Bronchial epithelial cell (primary cell): ENCODE data around the gene DOK6. TPM values are rescaled to one million over a fixed set of nuclear protein-coding genes. Genes with fewer than 3 reads are reported as not detected.

Experiments used
- DNase-seq: peaks from one replicate; pipeline ENCODE4 v3.0.0-alpha.2; 2010; ENCODE audit warnings: low read depth
- FAIRE-seq: peaks from 2 replicates; lab custom pipeline; 2011; peaks lifted over from hg19 to GRCh38; lab: Jason Lieb, UNC
- H3K27me3 ChIP-seq: 2 replicates; pipeline ENCODE4 v1.5.1; 2011; ENCODE audit warnings: low read length; ENCODE audit not compliant: control insufficient read depth, insufficient read depth
- H3K36me3 ChIP-seq: 2 replicates; pipeline ENCODE4 v1.5.1; 2011; ENCODE audit warnings: low read length; ENCODE audit not compliant: control insufficient read depth, insufficient read depth
- H3K4me3 ChIP-seq: 2 replicates; pipeline ENCODE4 v1.5.1; 2011; ENCODE audit warnings: mild to moderate bottlenecking, low read depth, low read length, control low read depth
- total RNA-seq: library from RNA; depleted of rRNA; stranded (reverse); fragments of >200 nt; gene quantifications from 2 replicates; pipeline ENCODE4 v1.2.1, GENCODE V29; 2014
- TF ChIP-seq, protein P1 (sequence below): IDR thresholded peaks from 2 replicates; pipeline ENCODE4 v1.5.1; 2011; ENCODE audit warnings: mild to moderate bottlenecking, moderate library complexity, low read length, control low read depth, inconsistent platforms; ENCODE audit not compliant: insufficient read depth, severe bottlenecking

DOK6 gene
- total RNA-seq, 1 donor from 2014 or later: not detected

GRCh38 chr18:69727912-69728572, 327.4 kb downstream of the DOK6 start:
- Histone ChIP-seq H3K36me3 (no peaks in the 10 kb centered on the region), H3K27me3 (no peaks in the 10 kb centered on the region), H3K4me3 (no peak overlapping the region)
- TF ChIP-seq, protein P1, sequence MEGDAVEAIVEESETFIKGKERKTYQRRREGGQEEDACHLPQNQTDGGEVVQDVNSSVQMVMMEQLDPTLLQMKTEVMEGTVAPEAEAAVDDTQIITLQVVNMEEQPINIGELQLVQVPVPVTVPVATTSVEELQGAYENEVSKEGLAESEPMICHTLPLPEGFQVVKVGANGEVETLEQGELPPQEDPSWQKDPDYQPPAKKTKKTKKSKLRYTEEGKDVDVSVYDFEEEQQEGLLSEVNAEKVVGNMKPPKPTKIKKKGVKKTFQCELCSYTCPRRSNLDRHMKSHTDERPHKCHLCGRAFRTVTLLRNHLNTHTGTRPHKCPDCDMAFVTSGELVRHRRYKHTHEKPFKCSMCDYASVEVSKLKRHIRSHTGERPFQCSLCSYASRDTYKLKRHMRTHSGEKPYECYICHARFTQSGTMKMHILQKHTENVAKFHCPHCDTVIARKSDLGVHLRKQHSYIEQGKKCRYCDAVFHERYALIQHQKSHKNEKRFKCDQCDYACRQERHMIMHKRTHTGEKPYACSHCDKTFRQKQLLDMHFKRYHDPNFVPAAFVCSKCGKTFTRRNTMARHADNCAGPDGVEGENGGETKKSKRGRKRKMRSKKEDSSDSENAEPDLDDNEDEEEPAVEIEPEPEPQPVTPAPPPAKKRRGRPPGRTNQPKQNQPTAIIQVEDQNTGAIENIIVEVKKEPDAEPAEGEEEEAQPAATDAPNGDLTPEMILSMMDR: no peak
- FAIRE-seq (no peak), DNase-seq (no peak)

DNA sequence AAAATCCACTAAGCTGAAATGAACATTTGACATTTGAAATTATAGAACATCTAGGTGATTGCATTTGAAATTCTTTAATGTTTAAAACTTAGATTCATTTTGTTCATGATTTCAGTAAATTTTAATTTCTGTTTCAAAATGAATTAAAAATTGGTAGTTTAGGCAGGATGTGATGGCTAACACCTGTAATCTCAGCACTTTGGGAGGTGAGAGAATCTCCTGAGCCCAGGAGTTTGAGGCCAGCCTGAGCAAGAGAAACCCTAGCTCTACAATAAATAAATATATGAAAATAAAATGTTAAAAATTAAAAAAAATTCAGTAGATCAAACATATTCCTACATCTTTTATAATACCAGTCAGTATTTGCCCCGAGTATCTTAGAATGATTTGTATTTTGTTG, 330.0 kb downstream of the DOK6 start:
- H3K27me3 ChIP-seq: no peaks in the 10 kb centered on the region
- H3K4me3 ChIP-seq: no peak overlapping the region
- FAIRE-seq (no peak), DNase-seq (no peak)
- TF ChIP-seq, protein P1: no peak
- H3K36me3 ChIP-seq: no peaks in the 10 kb centered on the region

DNA sequence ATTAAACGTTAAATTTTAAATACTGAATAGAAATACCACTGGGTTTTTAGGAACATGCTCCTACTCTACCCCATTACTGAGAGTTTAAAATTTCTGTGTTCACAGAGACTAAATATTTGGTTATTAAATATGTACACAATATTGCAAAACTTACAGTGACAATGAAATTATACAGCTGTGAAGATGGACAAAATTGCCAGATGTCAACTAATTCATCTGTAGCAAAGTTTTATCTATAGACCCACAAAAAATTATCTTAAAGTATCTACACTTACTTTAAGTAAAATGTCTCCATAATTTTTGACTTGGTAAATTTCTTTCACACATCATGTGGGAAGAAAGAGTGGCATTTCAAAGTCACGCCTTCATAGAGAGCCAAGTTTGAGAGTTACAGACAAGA, 333.8 kb downstream of the DOK6 start:
- FAIRE-seq: no peak
- Histone ChIP-seq H3K36me3 (no peaks in the 10 kb centered on the region), H3K27me3 (no peaks in the 10 kb centered on the region), H3K4me3 (no peak overlapping the region)
- TF ChIP-seq, protein P1: no peak
- DNase-seq: no peak

- Histone ChIP-seq H3K36me3 (no peaks in the 10 kb centered on the region), H3K4me3 (no peak overlapping the region), H3K27me3 (no peaks in the 10 kb centered on the region)
- FAIRE-seq: no peak
- DNase-seq: no peak
- TF ChIP-seq, protein P1: no peak
Measured at GRCh38 chr18:69736730-69737129, 336.0 kb downstream of the DOK6 start.

DNA sequence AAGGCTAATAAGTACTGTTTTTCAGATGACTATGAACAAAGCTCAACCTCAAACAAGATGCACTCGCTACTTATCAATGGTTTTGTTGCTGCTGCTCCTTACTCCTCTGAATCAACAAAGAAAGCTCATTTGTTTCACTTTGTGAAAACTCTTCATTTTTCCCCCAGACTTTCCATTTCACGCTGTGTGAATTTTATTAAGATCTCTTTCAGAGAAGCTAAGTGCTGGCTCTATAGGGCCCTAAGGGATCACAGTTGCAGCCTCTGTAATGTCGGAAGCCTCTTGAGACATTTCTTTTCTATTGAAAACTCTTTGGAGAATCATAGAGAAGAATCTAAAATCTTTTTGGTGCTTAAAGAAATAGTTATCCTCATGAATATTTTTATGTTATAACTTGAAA, 337.2 kb downstream of the DOK6 start:
- DNase-seq: no peak
- TF ChIP-seq, protein P1: no peak

GRCh38 chr18:69747388-69747787, 346.7 kb downstream of the DOK6 start:
- Histone ChIP-seq H3K27me3 (no peaks in the 10 kb centered on the region), H3K36me3 (no peaks in the 10 kb centered on the region), H3K4me3 (no peak overlapping the region)
- DNase-seq (no peak), FAIRE-seq (no peak)
- TF ChIP-seq, protein P1: no peak

More for the DNA sequence above, 337.2 kb downstream of the DOK6 start:
- FAIRE-seq: no peak
- Histone ChIP-seq H3K27me3 (no peaks in the 10 kb centered on the region), H3K4me3 (no peak overlapping the region), H3K36me3 (no peaks in the 10 kb centered on the region)
